C1 segment of cervical spinal cord (tissue), 14 donors: Measurements from ENCODE around the gene SPRYD3.

ENCODE experiments used
- DNase-seq, 14 donors: peaks; one replicate each; lab custom pipeline; 2025; lab: John Stamatoyannopoulos, UW

SPRYD3 gene

DNA sequence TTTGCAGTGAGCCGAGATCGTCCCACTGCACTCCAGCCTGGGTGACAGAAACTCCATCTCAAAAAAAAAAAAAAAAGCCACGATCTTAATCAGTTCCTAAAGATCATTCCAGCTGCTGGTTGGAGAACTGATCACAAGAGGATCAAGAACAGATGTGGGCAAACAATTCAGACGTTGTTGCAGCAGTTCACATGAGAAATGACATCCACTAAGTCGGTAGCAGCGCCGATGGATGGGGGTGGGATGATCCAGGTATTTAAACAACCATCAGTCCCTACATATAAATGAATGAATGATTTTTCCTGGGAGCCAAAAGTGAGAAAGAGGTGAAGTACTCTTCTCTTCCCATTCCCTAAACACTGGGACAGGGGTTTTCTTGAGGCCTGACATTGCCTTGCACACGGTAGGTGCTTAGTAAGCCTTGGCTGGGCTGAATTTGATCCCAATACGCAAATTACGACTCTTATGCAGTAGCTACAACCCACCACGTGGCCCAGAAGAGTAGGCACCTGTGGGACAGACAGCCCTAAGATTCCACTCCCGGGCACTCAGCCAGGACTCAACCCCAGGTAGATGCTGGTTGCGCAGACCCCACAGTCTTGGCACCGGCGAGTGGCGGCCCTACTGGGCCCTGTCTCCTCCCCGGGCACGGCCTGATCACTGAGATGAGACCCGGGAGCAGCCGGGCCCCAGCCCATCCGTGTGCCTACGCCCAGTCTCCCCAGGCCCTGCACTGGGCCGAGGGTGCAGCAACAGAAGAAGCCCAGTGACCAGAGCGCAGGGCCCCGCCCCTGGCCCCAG is 565 bp downstream of the SPRYD3 start:
- DNase-seq, result no peak

- no peak for DNase-seq
These were observed 2.2 kb downstream of the SPRYD3 start for GRCh38 chr12:53077030-53077429.

DNA sequence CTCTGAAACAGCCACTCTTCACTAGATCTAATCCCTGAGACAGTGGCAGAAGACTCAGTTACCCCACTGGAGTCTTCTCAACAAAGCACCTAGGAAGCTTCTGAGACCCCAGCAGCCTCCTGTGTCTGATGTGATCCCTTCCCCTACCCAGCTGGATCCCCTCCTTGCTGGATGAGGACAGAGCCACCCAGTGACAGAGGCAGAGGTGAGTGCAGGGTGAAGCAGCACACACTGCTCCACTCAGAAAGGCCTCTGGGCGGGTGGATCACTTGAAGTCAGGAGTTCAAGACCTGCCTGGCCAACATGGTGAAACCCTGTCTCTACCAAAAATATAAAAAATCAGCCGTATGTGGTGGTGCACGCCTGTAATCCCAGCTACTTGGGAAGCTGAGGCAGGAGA is 2.7 kb downstream of the SPRYD3 start:
- DNase-seq, result no peak

GRCh38 chr12:53074999-53075370 is 4.2 kb downstream of the SPRYD3 start:
- DNase-seq, result no peak

- no peak for DNase-seq
These were observed 4.7 kb downstream of the SPRYD3 start for GRCh38 chr12:53074283-53074998.

- DNase-seq, result no peak
These were observed 5.3 kb downstream of the SPRYD3 start for GRCh38 chr12:53073881-53074280.

DNA sequence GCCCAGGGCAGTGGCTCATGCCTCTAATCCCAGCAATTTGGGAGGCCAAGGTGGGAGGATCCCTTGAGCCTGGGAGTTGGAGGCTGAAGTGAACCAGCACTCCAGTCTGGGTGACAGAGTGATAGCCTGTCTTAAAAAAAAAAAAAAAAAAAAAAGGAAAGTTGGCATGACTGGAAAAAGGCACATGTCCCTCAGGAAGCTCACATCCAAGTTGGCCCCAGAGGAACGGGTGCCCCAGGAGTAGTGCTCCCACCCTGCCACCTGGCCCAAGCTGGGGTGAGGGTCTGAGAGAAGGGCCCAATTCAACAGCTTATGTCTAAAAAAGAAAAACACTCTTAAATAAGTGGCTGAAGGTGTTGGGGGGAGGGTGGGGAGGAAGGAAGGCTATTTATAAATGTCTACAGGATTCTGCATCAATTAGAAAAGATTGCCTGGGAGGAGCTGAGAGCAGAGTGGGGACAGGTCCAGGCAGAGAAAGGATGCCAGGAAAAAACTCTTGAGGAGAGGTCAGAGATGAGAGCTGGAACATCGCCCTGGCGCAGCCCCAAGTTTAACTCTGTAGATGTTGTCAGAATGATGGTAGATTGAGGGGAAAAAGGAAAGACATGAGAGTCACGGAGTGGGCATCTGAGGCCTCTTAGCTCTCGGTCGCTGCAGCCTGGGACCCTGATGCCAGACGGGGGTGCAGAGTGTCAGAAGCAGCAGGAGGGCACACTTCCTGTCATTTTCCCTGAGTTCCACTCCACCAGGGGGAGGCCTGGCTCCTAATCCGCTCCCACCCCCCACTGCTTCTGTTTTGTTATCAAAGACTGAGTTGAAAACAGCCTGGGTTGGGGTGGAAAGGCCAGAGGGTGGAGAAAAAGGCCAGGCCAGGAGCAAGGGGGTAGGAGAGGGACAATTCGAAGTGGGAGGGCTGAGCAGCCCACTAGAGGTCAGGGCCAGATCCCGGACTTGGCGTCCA is 7.3 kb downstream of the SPRYD3 start:
- peak in 1 of 14 donors; percentile 14 for DNase-seq

GRCh38 chr12:53070877-53071492 is 8.2 kb downstream of the SPRYD3 start:
- DNase-seq, result no peak

- DNase-seq, result no peak
These were observed 9.4 kb downstream of the SPRYD3 start for GRCh38 chr12:53069621-53070410.

DNA sequence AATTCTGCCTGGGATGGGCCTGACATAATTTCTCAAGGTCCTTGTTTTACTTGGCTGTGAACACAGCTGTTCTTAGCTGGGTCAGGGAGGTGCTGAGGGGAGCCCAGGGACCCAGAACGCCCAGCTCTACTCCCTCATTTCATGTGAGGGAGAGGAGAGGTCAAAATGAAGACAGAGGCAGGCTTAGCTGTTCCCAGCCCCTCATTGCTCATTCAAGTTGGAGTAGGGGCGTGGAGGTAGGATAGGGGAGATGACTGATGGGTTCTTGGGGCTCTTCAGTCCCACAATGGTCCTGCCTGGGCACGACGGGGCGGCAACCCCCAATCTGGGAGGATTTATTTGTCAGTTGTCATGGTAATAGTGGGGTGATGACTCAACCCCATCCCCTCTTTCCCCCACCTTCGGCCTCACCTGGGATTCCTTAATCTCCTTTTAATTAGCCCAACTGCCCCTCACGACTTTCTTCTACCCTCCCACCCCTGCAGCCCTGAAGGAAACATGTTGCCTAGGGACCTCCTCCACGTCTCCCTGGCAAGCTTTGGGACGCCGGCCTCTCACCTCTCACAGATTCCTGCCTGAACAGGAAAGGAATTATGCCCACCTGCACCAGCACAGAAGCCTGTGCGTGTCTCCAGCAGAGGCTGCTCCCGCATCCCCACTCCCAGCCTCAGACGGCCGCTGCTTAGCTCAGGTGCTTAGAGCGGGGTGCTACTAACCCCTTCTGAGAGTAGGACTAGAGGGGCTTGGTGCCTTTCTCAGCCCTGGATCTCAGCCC is 10.2 kb downstream of the SPRYD3 start:
- DNase-seq, result no peak

DNA sequence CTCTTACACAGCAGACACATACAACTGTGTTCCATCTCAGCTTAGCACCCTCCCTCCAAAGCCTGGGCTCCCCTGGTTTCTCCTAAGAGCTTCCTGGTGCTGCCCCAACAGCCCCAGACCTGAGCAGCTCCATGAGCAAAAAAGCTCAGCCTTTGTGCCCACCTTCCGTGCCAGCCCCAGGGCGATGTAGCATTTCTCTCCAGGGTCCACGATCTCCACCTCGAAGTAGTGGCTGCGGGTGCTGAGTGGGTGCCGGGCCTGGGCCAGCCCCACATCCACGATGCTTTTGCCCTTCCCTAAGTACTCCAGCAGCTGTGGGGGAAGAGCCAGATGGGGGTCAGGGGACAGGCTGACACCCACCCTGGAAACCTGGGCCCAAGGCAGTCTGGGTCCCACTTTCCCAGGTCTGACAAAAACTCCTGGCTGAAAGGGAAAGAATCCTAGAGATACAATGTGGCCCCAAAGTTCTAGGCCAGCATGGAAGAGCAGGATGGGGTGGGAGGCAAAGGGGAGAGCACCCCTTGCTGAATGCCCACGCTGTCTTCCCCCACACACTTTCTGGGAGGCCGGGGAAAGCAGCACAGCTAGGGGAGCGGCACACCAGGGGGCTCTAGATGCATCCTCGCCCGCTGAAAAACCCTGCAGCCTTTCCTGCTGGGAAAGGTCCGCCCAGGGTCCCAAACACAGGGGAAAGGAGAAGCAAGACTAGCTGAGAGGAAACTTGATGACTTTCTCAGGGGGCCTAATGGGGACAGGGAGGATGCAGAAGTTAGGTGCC is 11.0 kb downstream of the SPRYD3 start:
- no peak for DNase-seq

- DNase-seq, result no peak
These were observed 11.9 kb downstream of the SPRYD3 start for GRCh38 chr12:53067074-53067992.

DNA sequence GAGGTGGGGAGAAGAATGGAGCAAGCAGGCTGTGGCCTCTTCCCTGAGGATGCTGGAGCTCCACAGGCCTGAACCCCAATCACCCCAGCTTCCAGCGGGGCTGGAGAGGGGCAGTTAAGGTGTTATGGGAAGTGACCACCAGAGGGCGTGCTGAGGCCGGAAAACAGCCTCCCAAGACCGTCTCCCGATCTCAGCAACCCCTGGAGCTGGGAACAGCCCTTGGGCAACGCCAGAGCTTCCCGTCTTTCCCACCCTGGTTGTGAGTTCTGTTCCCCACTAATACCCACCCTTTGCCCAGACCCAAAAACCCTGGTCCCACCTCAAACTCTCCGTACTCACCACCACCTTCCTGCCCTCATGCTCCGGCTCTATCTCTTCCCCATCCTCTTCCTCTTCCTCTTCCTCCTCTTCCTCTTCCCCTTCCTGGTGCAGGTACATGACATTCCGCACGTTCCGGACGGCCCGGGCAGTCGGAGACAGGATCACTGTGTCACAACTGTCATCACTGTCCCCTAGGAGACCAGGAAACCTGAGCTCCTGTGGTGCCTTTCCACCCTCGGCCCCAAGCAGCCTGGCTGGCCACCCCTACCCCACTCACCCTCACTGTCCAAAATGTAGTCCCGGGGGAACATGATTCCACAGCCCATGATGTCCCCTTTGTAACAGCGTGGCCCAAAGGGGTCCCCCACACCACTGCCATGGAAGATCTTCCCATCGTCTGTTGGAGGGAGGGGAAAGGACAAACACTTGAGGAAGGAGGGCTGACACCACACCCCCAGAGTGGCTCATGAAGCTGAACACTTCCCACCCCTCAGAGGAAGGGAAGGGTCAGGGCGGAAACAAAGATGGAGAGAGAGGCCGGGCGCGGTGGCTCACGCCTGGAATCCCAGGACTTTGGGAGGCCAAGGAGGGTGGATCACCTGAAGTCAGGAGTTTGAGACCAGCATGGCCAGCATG is 12.9 kb downstream of the SPRYD3 start:
- DNase-seq, result peak in 10 of 14 donors; percentile 27 to 74 (median 52)

GRCh38 chr12:53065470-53065869 is 13.7 kb downstream of the SPRYD3 start:
- no peak for DNase-seq

DNA sequence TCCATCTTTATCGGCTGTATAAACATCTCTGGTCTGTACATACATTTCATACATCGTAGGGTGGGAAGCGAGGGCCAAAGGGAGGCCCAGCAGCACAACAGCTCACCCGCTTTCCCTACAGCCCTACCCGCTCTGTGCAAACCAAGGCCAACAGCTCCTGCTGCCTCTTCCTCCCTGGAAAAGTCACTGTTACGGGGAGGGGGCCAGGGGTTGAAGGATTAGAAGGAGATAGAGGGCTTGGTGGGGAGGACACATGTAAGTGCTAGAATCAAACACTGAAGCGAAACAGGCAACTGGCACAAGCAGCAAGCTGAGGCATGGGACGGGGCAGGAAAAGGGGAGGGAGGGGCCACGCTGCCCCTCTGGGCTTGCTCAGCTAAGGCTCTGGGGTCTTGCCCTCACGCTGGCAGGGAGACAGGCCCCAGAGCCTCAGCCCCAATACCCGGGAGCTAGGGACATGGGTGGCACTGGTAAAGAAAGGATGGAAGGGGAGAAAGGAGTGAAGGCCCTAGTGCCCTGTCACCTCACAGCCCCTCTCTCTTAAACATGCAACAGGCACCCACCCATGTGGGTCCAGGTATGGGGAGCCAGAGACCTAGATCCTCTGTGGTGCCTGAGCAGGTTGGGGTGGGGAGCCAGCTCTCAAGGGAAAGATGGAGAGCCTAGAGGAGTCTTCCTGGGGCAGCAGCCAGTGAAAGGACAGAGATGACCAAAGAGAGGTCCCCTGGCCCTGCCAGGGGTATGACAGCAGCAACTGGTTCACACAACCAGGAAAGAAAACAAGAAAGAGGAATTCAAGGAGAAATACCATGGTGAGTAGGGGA is 14.4 kb downstream of the SPRYD3 start:
- no peak for DNase-seq
